Measurements from ENCODE around the gene SRMS. TPM values are rescaled to one million over a fixed set of nuclear protein-coding genes. Genes with fewer than 3 reads are reported as not detected.

Gene SRMS
- total RNA-seq, 1 donor from 2014 or later = not detected

GRCh38 chr20:63494084-63494419, 53.5 kb downstream of the SRMS start:
- H3K4me1 Mint-ChIP-seq (ENCODE audit: unreplicated experiment) = no peaks in the 10 kb centered on the region
- no peak overlapping the region for H3K27ac Mint-ChIP-seq
- no peak for TF ChIP-seq CTCF (conservative IDR thresholded peaks at IDR 0.05)
- DNase-seq (ENCODE audit: extremely low spot score, unreplicated experiment) = no peak
- H3K27me3 Mint-ChIP-seq = peaks cover 21% of the 10 kb centered on the region
- no peaks in the 10 kb centered on the region for H3K36me3 Mint-ChIP-seq
- H3K4me3 Mint-ChIP-seq = no peak overlapping the region
- H3K9me3 Mint-ChIP-seq = no peaks in the 10 kb centered on the region

GRCh38 chr20:63493563-63494020, 54.0 kb downstream of the SRMS start:
- no peak for TF ChIP-seq CTCF (conservative IDR thresholded peaks at IDR 0.05)
- no peaks in the 10 kb centered on the region for H3K9me3 Mint-ChIP-seq
- no peaks in the 10 kb centered on the region for H3K36me3 Mint-ChIP-seq
- no peak overlapping the region for H3K4me3 Mint-ChIP-seq
- no peaks in the 10 kb centered on the region for H3K4me1 Mint-ChIP-seq (ENCODE audit: unreplicated experiment)
- H3K27me3 Mint-ChIP-seq = peaks cover 24% of the 10 kb centered on the region
- H3K27ac Mint-ChIP-seq = no peak overlapping the region
- peak; percentile 65 for DNase-seq (ENCODE audit: extremely low spot score, unreplicated experiment)

GRCh38 chr20:63492982-63493381, 54.6 kb downstream of the SRMS start:
- Mint-ChIP-seq H3K27me3 (peaks cover 24% of the 10 kb centered on the region), H3K4me1 (ENCODE audit: unreplicated experiment) (no peaks in the 10 kb centered on the region)

GRCh38 chr20:63492518-63492917, 55.0 kb downstream of the SRMS start:
- Mint-ChIP-seq H3K4me1 (ENCODE audit: unreplicated experiment) (no peaks in the 10 kb centered on the region), H3K4me3 (no peak overlapping the region), H3K27ac (no peak overlapping the region), H3K9me3 (no peaks in the 10 kb centered on the region), H3K27me3 (peaks cover 22% of the 10 kb centered on the region), H3K36me3 (no peaks in the 10 kb centered on the region)
- DNase-seq (ENCODE audit: extremely low spot score, unreplicated experiment) = no peak
- no peak for TF ChIP-seq CTCF (conservative IDR thresholded peaks at IDR 0.05)

More at GRCh38 chr20:63492982-63493381, 54.6 kb downstream of the SRMS start:
- no peak for TF ChIP-seq CTCF (conservative IDR thresholded peaks at IDR 0.05)
- no peak overlapping the region for H3K4me3 Mint-ChIP-seq
- no peak overlapping the region for H3K27ac Mint-ChIP-seq
- peak; percentile 63 for DNase-seq (ENCODE audit: extremely low spot score, unreplicated experiment)
- no peaks in the 10 kb centered on the region for H3K36me3 Mint-ChIP-seq
- no peaks in the 10 kb centered on the region for H3K9me3 Mint-ChIP-seq

- Mint-ChIP-seq H3K9me3 (no peaks in the 10 kb centered on the region), H3K4me1 (ENCODE audit: unreplicated experiment) (no peaks in the 10 kb centered on the region), H3K36me3 (no peaks in the 10 kb centered on the region), H3K4me3 (no peak overlapping the region), H3K27me3 (peaks cover 18% of the 10 kb centered on the region), H3K27ac (no peak overlapping the region)
- DNase-seq (ENCODE audit: extremely low spot score, unreplicated experiment) = no peak
- no peak for TF ChIP-seq CTCF (conservative IDR thresholded peaks at IDR 0.05)
Measured at GRCh38 chr20:63491635-63492230, 55.8 kb downstream of the SRMS start.

- H3K27me3 Mint-ChIP-seq = peaks cover 17% of the 10 kb centered on the region
- H3K9me3 Mint-ChIP-seq = no peaks in the 10 kb centered on the region
- no peaks in the 10 kb centered on the region for H3K4me1 Mint-ChIP-seq (ENCODE audit: unreplicated experiment)
- no peak for TF ChIP-seq CTCF (conservative IDR thresholded peaks at IDR 0.05)
- DNase-seq (ENCODE audit: extremely low spot score, unreplicated experiment) = no peak
- H3K4me3 Mint-ChIP-seq = no peak overlapping the region
- no peak overlapping the region for H3K27ac Mint-ChIP-seq
- no peaks in the 10 kb centered on the region for H3K36me3 Mint-ChIP-seq
Measured at GRCh38 chr20:63491078-63491477, 56.5 kb downstream of the SRMS start.

Data from type B pancreatic cell (in vitro differentiated cells).